CD4-positive, CD25-positive, alpha-beta regulatory T cell (primary cell): ENCODE measurements around the gene GDI1. TPM values are rescaled to one million over a fixed set of nuclear protein-coding genes. Genes with fewer than 3 reads are reported as not detected.

Experiments used
- ATAC-seq, 2 donors: fragments of 150-1000 bp; cut with Tn5 transposase; one replicate each; pipeline ENCODE4 v1.10.0; 2021; ENCODE audit warnings: low read depth in 2 of 2, moderate number of reproducible peaks in 2 of 2, moderate library complexity in 1 of 2
- DNase-seq, 3 donors: peaks; one replicate each; pipeline versions ENCODE4 v3.0.0 to v3.0.0-alpha.2; 2012 to 2022; ENCODE audit warnings: mixed read lengths in 1 of 3
- H3K27ac ChIP-seq: one replicate; pipeline ENCODE4 v1.7.0; 2013; ENCODE audit warnings: mild to moderate bottlenecking, low read length; ENCODE audit not compliant: insufficient read depth, poor library complexity, severe bottlenecking
- H3K27me3 ChIP-seq: one replicate; pipeline ENCODE4 v1.7.0; 2013; ENCODE audit warnings: low read length; ENCODE audit not compliant: control insufficient read depth, insufficient read depth
- H3K36me3 ChIP-seq: one replicate; pipeline ENCODE4 v1.7.0; 2013; ENCODE audit warnings: mild to moderate bottlenecking, low read length, moderate library complexity; ENCODE audit not compliant: control insufficient read depth, insufficient read depth
- H3K4me1 ChIP-seq: 2 replicates; pipeline ENCODE4 v1.7.0; 2013; ENCODE audit warnings: mild to moderate bottlenecking, low read length; ENCODE audit not compliant: insufficient read depth, control insufficient read depth, poor library complexity, severe bottlenecking
- H3K4me3 ChIP-seq: one replicate; pipeline ENCODE4 v1.7.0; 2013; ENCODE audit warnings: low read depth, mild to moderate bottlenecking, low read length, moderate library complexity
- H3K9me3 ChIP-seq, 2 experiments: 1 replicate in 1 of 2; 2 replicates in 1 of 2; pipeline ENCODE4 v1.7.0; 2013; ENCODE audit warnings: low read length in 2 of 2, mild to moderate bottlenecking in 1 of 2, moderate library complexity in 1 of 2; ENCODE audit not compliant: control insufficient read depth in 2 of 2
- H3K27ac Mint-ChIP-seq, 3 donors: one replicate each; pipeline ENCODE4 v1.8.0; 2020 to 2022; ENCODE audit warnings: mild to moderate bottlenecking in 3 of 3, mixed read lengths in 3 of 3, moderate library complexity in 2 of 3
- H3K27me3 Mint-ChIP-seq: one replicate; pipeline ENCODE4 v1.8.0; 2022; ENCODE audit warnings: mild to moderate bottlenecking, mixed read lengths
- H3K36me3 Mint-ChIP-seq: one replicate; pipeline ENCODE4 v1.8.0; 2020; ENCODE audit warnings: mixed read lengths
- H3K4me1 Mint-ChIP-seq, 4 donors: one replicate each; pipeline ENCODE4 v1.8.0; 2020 to 2022; ENCODE audit warnings: mixed read lengths in 4 of 4, mild to moderate bottlenecking in 1 of 4
- H3K4me3 Mint-ChIP-seq, 4 donors: one replicate each; pipeline ENCODE4 v1.8.0; 2020 to 2022; ENCODE audit warnings: mild to moderate bottlenecking in 4 of 4, mixed read lengths in 4 of 4, moderate library complexity in 3 of 4
- H3K9me3 Mint-ChIP-seq, 7 donors: one replicate each; pipeline ENCODE4 v1.8.0; 2020 to 2022; ENCODE audit warnings: mixed read lengths in 7 of 7, mild to moderate bottlenecking in 3 of 7, moderate library complexity in 2 of 7
- polyA plus RNA-seq, 4 donors: library from polyadenylated mRNA; unstranded; fragments of 300-500 nt; fragmentation: Illumina TruSeq; gene quantifications; one replicate each; pipeline ENCODE4 v1.2.3, GENCODE V29; 2021
- total RNA-seq: library from RNA; stranded (reverse); gene quantifications from one replicate; pipeline ENCODE4 v1.2.3, GENCODE V29; 2022

The GDI1 gene
- total and polyA plus RNA-seq, 5 donors from 2014 or later, result 33.7 to 169 (median 45.2) TPM

- Histone ChIP-seq H3K9me3 (no peaks in the 10 kb centered on the region), H3K4me1 (peaks cover 15% of the 10 kb centered on the region), H3K27me3 (no peaks in the 10 kb centered on the region), H3K27ac (no peak overlapping the region), H3K36me3 (peaks cover 9% of the 10 kb centered on the region), H3K4me3 (no peak overlapping the region)
- peak overlapping the region in 1 of 3 donors; percentile 70 for H3K27ac Mint-ChIP-seq
- no peaks in the 10 kb centered on the region for H3K36me3 Mint-ChIP-seq
- peaks cover 0 to 25% (median 5%) of the 10 kb centered on the region in 4 donors for H3K4me1 Mint-ChIP-seq
- H3K27me3 Mint-ChIP-seq, result peaks cover 4% of the 10 kb centered on the region
- ATAC-seq, result no peak
- H3K4me3 Mint-ChIP-seq, result peak overlapping the region in 3 of 4 donors; percentile 52 to 86 (median 64)
- no peaks in the 10 kb centered on the region for H3K9me3 Mint-ChIP-seq
- no peak for DNase-seq
These were observed 22.9 kb downstream of the GDI1 start for GRCh38 chrX:154459832-154460231.

GRCh38 chrX:154460326-154460725, 23.4 kb downstream of the GDI1 start:
- Histone ChIP-seq H3K4me1 (peaks cover 15% of the 10 kb centered on the region), H3K36me3 (peaks cover 9% of the 10 kb centered on the region), H3K4me3 (no peak overlapping the region), H3K27me3 (no peaks in the 10 kb centered on the region), H3K9me3 (no peaks in the 10 kb centered on the region), H3K27ac (no peak overlapping the region)
- H3K4me1 Mint-ChIP-seq, result peaks cover 0 to 25% (median 5%) of the 10 kb centered on the region in 4 donors
- peak overlapping the region in 1 of 3 donors; percentile 70 for H3K27ac Mint-ChIP-seq
- H3K36me3 Mint-ChIP-seq, result no peaks in the 10 kb centered on the region
- DNase-seq, result no peak
- H3K9me3 Mint-ChIP-seq, result no peaks in the 10 kb centered on the region
- peak overlapping the region in 3 of 4 donors; percentile 26 to 64 (median 52) for H3K4me3 Mint-ChIP-seq
- ATAC-seq, result no peak
- H3K27me3 Mint-ChIP-seq, result peaks cover 4% of the 10 kb centered on the region

- Mint-ChIP-seq H3K36me3 (no peaks in the 10 kb centered on the region), H3K27ac (no peak overlapping the region), H3K27me3 (peaks cover 1% of the 10 kb centered on the region), H3K4me1 (peaks cover 0 to 23% (median 2%) of the 10 kb centered on the region in 4 donors), H3K9me3 (no peaks in the 10 kb centered on the region), H3K4me3 (no peak overlapping the region)
- ATAC-seq (no peak), DNase-seq (no peak)
- Histone ChIP-seq H3K9me3 (no peaks in the 10 kb centered on the region), H3K4me3 (no peak overlapping the region), H3K36me3 (peaks cover 13% of the 10 kb centered on the region), H3K27ac (no peak overlapping the region), H3K4me1 (peaks cover 11% of the 10 kb centered on the region), H3K27me3 (no peaks in the 10 kb centered on the region)
These were observed 25.4 kb downstream of the GDI1 start for GRCh38 chrX:154462396-154462795.

GRCh38 chrX:154463611-154464220, 26.8 kb downstream of the GDI1 start:
- DNase-seq (no peak), ATAC-seq (no peak)
- H3K36me3 Mint-ChIP-seq, result no peaks in the 10 kb centered on the region
- H3K4me3 Mint-ChIP-seq, result no peak overlapping the region
- no peak overlapping the region for H3K27ac Mint-ChIP-seq
- no peaks in the 10 kb centered on the region for H3K9me3 ChIP-seq
- no peak overlapping the region for H3K4me3 ChIP-seq
- peaks cover 0 to 21% (median 0%) of the 10 kb centered on the region in 4 donors for H3K4me1 Mint-ChIP-seq
- peaks cover 15% of the 10 kb centered on the region for H3K36me3 ChIP-seq
- peaks cover 10% of the 10 kb centered on the region for H3K4me1 ChIP-seq
- H3K27me3 Mint-ChIP-seq, result no peaks in the 10 kb centered on the region
- H3K9me3 Mint-ChIP-seq, result no peaks in the 10 kb centered on the region
- H3K27me3 ChIP-seq, result no peaks in the 10 kb centered on the region
- H3K27ac ChIP-seq, result no peak overlapping the region

DNA sequence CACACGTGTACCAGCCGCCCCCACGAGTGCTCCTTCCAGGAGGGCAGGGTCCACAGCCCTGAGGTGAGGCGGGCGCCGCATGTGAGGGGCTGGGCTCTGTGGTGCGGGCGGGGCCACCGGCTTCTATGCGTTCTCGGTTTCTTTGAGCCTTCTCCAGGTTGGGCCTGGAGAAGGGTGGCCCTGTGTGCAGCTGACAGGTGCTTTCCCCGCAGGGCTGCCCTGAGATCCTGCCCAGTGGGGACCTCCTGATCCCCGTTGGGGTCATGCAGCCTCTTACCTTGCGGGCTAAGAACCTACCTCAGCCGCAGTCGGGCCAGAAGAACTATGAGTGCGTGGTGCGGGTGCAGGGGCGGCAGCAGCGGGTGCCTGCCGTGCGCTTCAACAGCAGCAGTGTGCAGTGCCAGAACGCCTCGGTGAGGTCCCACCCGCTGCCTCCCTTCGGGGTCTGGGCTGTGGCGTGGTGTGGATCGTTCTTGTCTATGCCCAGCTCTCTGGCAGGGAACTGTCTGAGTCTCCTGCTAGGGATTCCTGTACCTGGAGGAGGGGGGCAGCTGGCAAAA, 27.9 kb downstream of the GDI1 start:
- Mint-ChIP-seq H3K4me3 (no peak overlapping the region), H3K27ac (no peak overlapping the region), H3K36me3 (no peaks in the 10 kb centered on the region), H3K9me3 (no peaks in the 10 kb centered on the region), H3K27me3 (no peaks in the 10 kb centered on the region), H3K4me1 (peaks cover 0 to 14% (median 0%) of the 10 kb centered on the region in 4 donors)
- DNase-seq (no peak), ATAC-seq (no peak)
- no peaks in the 10 kb centered on the region for H3K9me3 ChIP-seq
- H3K36me3 ChIP-seq, result peaks cover 19% of the 10 kb centered on the region
- no peak overlapping the region for H3K27ac ChIP-seq
- H3K27me3 ChIP-seq, result no peaks in the 10 kb centered on the region
- no peak overlapping the region for H3K4me3 ChIP-seq
- H3K4me1 ChIP-seq, result peaks cover 4% of the 10 kb centered on the region

GRCh38 chrX:154465601-154466000, 28.6 kb downstream of the GDI1 start:
- DNase-seq (no peak), ATAC-seq (no peak)
- Mint-ChIP-seq H3K9me3 (no peaks in the 10 kb centered on the region), H3K4me1 (peaks cover 0 to 10% (median 0%) of the 10 kb centered on the region in 4 donors), H3K36me3 (no peaks in the 10 kb centered on the region), H3K27ac (no peak overlapping the region), H3K4me3 (no peak overlapping the region), H3K27me3 (no peaks in the 10 kb centered on the region)
- Histone ChIP-seq H3K9me3 (no peaks in the 10 kb centered on the region), H3K36me3 (peaks cover 19% of the 10 kb centered on the region), H3K4me3 (no peak overlapping the region), H3K27ac (no peak overlapping the region), H3K27me3 (no peaks in the 10 kb centered on the region), H3K4me1 (peaks cover 2% of the 10 kb centered on the region)

DNA sequence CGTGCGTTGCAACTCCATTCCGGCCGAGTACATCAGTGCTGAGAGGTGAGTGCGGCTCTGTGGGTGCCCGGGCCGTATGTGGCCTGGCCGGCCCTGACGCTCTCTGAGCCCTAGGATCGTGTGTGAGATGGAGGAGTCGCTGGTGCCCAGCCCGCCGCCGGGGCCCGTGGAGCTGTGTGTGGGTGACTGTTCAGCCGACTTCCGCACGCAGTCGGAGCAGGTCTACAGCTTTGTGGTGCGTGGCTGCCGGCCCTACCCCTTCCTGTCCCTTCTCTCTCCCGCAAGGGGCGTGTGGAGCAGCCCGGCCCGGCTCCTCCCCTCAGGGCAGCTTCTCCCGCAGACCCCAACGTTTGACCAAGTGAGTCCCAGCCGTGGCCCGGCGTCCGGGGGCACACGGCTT, 29.1 kb downstream of the GDI1 start:
- ATAC-seq (no peak), DNase-seq (no peak)
- Mint-ChIP-seq H3K4me1 (peaks cover 0 to 8% (median 0%) of the 10 kb centered on the region in 4 donors), H3K9me3 (no peaks in the 10 kb centered on the region), H3K4me3 (no peak overlapping the region), H3K27me3 (no peaks in the 10 kb centered on the region), H3K27ac (no peak overlapping the region), H3K36me3 (no peaks in the 10 kb centered on the region)
- peaks cover 19% of the 10 kb centered on the region for H3K36me3 ChIP-seq
- no peaks in the 10 kb centered on the region for H3K27me3 ChIP-seq
- no peak overlapping the region for H3K4me3 ChIP-seq
- H3K4me1 ChIP-seq, result no peaks in the 10 kb centered on the region
- no peak overlapping the region for H3K27ac ChIP-seq
- H3K9me3 ChIP-seq, result no peaks in the 10 kb centered on the region

GRCh38 chrX:154466907-154467306, 30.0 kb downstream of the GDI1 start:
- peaks cover 0 to 1% (median 0%) of the 10 kb centered on the region in 7 donors for H3K9me3 Mint-ChIP-seq

More at GRCh38 chrX:154466907-154467306, 30.0 kb downstream of the GDI1 start:
- H3K27ac ChIP-seq, result no peak overlapping the region
- Mint-ChIP-seq H3K27me3 (no peaks in the 10 kb centered on the region), H3K4me3 (no peak overlapping the region), H3K36me3 (no peaks in the 10 kb centered on the region), H3K4me1 (peaks cover 0 to 3% (median 0%) of the 10 kb centered on the region in 4 donors), H3K27ac (no peak overlapping the region)
- DNase-seq (no peak), ATAC-seq (no peak)
- H3K27me3 ChIP-seq, result no peaks in the 10 kb centered on the region
- no peaks in the 10 kb centered on the region for H3K4me1 ChIP-seq
- H3K9me3 ChIP-seq, result no peaks in the 10 kb centered on the region
- peaks cover 21% of the 10 kb centered on the region for H3K36me3 ChIP-seq
- H3K4me3 ChIP-seq, result no peak overlapping the region
